HG03196 (cell line): ENCODE measurements around the gene SHISA6.
"Not testable (repeated sequence)": the region's sequence is repeated elsewhere in the genome, so short reads cannot be mapped to it uniquely, and the experiment has no call there.

ENCODE experiments used
- ATAC-seq: cut with Tn5 transposase; IDR thresholded peaks from one replicate; pipeline ENCODE4 v1.9.1; 2021; ENCODE audit not compliant: unreplicated experiment

Gene SHISA6

DNA sequence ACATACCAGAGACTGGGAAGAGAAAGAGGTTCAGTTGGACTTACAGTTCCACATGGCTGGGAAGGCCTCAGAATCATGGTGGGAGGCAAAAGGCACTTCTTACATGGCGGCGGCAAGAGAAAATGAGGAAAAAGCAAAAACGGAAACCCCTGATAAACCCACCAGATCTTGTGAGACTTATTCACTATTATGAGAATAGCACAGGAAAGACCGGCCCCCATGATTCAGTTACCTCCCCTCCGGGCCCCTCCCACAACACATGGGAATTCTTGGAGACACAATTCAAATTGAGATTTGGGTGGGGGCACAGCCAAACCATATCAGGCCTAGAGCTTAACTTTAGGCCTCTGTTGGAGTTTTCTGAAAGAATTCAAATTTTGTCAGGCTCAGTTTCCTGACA is 60.9 kb downstream of the SHISA6 start:
- ATAC-seq: not testable (repeated sequence)

- ATAC-seq: no peak
Measured at GRCh38 chr17:11302401-11303186, 61.6 kb downstream of the SHISA6 start.

DNA sequence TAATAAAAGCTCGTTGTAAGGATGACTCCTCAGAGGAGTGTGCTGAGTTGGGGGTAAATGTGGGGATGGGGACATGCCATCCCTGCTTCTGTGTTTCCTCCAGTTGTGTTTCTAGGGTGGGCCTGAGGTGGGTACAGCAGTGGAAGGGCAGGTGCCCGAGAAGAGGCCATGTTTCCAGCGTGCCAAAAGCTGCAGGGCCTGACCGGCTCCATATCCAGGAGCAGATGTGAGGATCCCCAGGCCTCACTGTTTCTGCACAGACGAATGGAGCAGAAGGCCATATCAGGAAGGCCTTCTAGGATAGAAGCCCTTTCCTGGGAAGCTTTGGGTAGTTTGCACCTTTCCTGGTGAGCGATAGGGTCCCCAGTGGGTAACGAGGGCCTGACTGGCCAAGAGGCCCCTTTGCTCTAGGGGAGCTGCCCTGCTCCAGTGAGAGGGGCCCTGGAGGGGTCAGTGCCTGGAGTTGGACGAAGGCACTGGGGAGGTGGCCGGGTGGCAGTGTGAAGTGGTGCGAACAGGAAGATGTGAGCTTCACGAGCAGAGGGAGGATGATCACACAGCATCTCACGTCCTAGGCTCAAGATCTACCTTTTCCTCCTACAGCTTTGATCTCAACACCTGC is 62.9 kb downstream of the SHISA6 start:
- no peak for ATAC-seq

DNA sequence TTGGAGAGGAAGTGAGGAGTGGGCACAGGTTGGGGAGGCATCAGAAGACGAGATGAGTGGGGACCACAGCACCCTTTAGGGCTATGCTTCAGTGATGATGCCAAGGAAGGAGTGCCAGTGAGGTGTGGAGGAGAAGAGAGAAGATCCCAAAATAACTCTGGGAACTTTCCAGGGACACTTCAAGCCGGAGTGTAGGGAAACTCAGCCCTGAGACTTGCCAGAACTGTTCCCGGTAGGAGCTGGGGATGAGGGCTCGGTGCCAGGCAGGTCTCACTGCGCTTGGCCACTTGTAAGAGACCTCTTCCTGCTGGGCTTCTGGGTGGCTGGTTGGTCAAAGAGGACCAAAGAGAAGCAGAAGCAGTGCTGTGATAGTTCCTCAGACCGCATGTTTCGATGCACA is 63.6 kb downstream of the SHISA6 start:
- no peak for ATAC-seq

GRCh38 chr17:11305524-11305923 is 64.5 kb downstream of the SHISA6 start:
- ATAC-seq: no peak

GRCh38 chr17:11308531-11308930 is 67.5 kb downstream of the SHISA6 start:
- ATAC-seq: no peak

- ATAC-seq: no peak
Measured at GRCh38 chr17:11309033-11309432, 68.0 kb downstream of the SHISA6 start.

- no peak for ATAC-seq
Measured at GRCh38 chr17:11309850-11310249, 68.8 kb downstream of the SHISA6 start.

GRCh38 chr17:11316451-11316850 is 75.4 kb downstream of the SHISA6 start:
- ATAC-seq: not testable (repeated sequence)

DNA sequence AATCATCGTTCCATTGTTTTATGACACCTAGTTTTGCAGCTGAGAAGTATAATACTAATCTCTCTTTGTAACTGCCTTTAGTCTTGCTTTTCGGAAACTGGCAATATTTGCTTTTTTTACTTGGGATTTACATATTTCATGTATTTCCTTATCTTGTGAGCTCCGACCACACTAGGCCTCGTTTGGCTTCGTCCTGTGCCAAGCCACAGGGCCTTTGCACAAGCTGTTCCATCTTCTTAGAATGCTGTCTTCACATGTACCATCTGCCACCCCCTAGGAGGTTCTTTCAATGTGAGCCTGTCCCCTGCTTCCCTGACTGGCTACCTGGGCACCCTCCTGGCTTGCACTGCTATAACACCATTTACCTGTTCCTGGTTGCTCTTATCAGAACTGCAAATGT is 77.2 kb downstream of the SHISA6 start:
- ATAC-seq: no peak

GRCh38 chr17:11319894-11320293 is 78.9 kb downstream of the SHISA6 start:
- ATAC-seq: no peak

DNA sequence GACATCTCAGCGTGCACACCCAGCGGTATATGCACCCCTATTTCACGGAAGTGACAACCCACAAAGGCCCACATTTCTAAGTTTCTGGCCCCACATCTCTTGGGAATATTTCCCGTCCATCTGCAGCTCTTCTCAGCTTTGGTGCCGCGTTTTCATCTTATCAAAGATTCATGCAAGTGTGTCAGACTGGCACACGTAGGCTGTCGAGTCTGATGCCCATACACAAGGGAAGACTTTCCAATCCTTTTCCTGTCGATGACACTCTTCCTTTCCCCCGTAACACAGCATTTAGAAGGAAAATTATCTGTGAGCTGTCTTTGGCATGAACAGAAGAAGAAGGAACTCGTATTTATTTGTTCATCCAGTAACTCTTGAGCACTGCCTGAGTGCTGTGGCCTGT is 83.0 kb downstream of the SHISA6 start:
- no peak for ATAC-seq

GRCh38 chr17:11324846-11325420 is 83.9 kb downstream of the SHISA6 start:
- no peak for ATAC-seq

DNA sequence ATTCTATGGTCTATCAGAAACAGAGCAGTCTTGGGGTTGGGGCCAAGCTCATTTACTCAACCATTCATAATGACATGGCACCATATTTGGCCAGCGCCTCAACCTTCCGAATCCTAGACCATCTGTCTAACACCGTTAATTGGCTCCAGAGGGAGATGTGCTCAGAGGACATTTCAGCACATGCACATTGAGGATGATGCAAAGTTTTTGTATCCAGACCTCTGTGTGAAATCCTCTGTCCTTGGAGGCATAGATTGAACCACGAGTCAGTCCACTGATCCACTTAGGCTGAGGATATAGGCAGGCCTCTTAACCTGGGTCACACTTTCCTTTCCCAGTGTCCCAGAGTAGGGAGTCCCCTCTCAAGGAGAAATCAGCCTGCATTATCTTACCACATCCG is 85.5 kb downstream of the SHISA6 start:
- ATAC-seq: no peak

- no peak for ATAC-seq
Measured at GRCh38 chr17:11328770-11329169, 87.8 kb downstream of the SHISA6 start.

DNA sequence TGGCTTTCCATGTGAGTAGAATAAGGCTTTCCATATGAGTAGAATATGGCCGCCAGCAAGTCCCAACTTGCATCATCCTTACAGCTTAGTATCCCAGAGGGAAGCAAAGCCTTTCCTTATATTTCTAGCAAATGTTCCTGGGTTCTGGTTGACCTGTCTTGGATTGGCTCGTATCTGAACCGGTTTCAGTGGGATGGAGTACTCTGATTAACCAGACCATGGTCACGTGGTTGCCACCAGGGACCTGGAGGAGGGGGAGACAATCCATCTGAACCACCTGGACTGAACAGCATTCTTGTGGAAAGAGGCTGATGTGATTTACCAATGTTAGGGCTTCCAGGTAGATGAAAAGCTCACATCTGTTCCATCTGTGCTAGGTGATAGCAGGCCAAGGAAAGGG is 89.0 kb downstream of the SHISA6 start:
- ATAC-seq: no peak

DNA sequence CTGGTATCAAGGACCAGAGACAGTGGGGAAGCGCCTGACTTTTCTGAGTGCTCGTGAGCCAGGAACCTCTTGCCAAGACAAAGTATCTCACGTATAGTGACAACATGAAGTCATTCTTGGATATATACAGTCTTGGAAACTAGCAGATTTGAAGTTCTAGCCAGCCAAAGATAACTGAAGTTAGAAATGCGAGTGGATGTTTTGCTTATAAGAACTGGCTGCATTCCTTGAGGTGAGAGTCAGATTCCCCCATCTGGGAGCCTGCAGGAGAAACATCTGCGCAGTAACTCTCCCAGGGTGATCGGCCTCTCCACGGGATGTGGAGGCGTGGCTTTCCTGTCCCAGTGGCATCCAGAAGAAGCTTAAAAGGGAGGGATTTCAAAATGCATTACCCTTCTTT is 89.8 kb downstream of the SHISA6 start:
- no peak for ATAC-seq

DNA sequence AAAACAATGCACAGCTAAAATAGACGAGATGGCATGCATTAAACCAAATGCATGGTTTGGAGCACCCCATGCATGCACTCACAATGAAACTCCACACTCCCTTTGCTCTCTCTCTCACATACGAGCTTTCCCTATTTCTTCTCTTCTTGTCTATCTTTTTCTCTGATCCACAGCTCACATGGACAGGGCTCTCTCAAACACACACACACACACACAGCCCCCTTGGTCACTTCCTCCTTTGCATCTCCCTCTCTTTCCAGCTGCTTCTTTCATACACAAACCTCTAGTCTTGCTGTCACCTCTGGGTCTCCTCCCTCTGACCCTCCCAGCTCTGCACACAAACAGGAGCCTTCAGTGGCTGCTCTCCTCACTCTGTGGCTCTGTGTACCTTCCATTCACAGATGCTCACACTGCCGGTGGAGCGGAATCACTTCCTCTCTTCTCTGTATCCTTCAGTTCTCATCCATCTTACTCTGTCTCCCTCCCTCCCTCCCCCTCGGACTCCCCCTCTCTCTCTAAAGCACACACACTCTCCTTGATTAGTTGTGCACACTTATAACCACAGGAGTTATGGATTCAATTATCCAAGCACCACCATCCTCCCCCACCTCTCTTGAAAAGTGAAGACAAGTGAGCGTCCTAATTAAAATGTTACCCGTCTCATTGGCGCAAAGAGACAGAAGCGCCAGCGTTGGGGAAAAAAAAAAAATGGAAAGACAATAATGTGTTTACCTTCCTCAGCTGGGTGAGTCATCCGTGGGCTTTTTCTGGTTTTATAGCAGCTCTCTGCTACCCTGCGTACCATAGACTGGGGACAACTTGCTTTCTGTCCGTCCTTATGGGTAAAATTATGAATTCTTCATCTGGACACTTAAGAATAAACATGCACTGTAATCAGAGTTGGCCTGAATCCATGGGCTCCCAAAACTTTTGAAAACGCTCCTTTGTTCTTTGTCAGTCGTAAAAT is 90.8 kb downstream of the SHISA6 start:
- ATAC-seq: no peak

DNA sequence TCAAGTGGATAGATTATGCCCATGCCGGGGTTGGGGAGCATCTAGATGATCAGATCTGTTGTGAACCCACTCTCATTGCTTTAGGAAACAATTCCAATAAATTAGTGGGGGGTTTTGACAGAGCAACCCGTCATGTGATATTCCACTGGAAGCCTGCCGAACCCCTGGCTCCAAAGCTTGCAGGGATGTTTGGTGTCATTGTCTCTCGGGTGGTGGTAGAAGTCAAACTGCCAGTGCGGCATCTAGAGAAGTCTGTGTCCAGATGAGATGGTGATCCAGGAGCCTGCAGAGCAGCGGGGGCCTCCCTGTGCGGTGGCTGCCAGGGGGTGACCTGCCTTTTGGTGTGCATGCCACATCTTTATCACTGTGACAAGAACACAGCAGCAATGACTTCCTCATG is 91.7 kb downstream of the SHISA6 start:
- no peak for ATAC-seq

- no peak for ATAC-seq
Measured at GRCh38 chr17:11334493-11334892, 93.5 kb downstream of the SHISA6 start.

DNA sequence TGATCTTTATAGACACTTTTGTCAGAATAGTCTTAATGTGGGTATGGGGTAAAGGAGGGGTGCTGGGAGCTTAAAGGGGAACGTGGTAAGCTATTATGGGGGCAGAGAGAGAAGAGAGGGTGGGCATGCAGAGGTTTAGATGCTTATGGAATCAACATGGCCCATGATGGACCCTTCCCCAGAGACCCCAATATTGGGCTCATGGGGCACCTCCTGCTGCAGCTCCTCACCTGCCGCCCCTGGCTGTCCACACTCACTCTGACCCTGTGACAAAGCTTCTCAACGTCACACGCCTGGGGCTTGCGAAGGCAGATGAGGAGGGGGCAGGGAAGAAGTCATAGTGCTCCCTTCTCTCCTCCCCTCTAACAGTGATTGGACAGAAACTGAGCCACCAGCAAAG is 95.3 kb downstream of the SHISA6 start:
- no peak for ATAC-seq
